Activated CD8-positive, alpha-beta memory T cell treated with anti-CD3 and anti-CD28 coated beads for 48 hours (primary cell): ENCODE measurements around the gene NUP98.

Experiments used
- DNase-seq, 3 experiments: peaks; one replicate each; pipeline ENCODE4 v3.0.0-alpha.2; 2020; ENCODE audit warnings: low read depth in 2 of 3, low spot score in 2 of 3

Gene NUP98

GRCh38 chr11:3738723-3739122, 58.6 kb downstream of the NUP98 start:
- no peak for DNase-seq

DNA sequence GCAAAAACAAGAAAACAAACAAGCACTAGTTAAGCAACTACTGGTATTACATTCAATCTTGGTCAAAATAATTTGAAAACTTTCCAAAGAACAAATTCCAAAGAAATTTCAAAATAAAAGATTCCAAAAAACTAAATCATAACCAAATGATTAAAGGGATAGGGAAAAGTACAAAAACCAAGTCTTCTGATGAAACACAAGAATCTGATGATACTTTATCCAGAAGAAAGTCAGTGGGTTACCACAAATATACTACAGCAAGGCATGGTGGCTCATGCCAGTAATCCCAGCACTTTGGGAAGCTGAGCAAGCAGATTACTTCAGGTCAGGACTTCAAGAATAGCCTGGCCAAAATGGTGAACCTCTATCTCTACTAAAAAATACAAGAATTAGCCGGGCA, 59.1 kb downstream of the NUP98 start:
- DNase-seq: no peak

GRCh38 chr11:3737386-3737933, 59.9 kb downstream of the NUP98 start:
- DNase-seq: no peak

GRCh38 chr11:3736816-3737215, 60.5 kb downstream of the NUP98 start:
- no peak for DNase-seq

GRCh38 chr11:3735827-3736226, 61.5 kb downstream of the NUP98 start:
- no peak for DNase-seq

GRCh38 chr11:3732671-3733436, 64.5 kb downstream of the NUP98 start:
- no peak for DNase-seq

DNA sequence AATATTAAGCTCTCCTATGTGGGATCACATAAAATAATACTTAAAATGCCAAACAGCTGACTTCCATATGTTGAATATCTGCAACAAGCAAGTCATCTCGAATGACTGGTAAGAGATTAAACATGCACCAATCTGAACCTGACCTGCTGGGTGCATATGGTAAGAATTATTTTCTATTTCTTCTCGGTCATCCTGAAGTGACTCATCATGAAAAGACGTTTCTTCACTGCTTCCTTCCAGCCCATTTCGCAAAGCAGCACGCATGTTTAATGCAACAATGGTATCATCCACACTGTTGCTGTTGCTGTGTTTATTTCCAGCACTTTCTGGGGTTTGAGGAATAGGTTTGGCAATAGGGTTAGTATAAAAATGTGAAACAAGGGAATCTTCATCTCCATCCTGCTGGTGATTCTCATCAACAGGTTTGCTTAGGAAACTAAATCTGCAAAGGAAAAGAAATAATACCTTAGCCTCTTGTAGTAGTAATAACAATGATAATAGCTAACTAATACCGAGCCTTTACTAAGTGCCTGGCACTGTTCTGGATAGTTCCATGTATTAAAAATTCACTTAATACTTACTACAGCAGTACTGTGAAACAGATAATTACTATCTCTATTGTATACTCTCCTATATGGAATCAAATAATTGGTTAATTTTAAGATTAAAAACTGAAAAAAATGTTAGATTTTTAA, 74.2 kb downstream of the NUP98 start:
- DNase-seq: no peak

DNA sequence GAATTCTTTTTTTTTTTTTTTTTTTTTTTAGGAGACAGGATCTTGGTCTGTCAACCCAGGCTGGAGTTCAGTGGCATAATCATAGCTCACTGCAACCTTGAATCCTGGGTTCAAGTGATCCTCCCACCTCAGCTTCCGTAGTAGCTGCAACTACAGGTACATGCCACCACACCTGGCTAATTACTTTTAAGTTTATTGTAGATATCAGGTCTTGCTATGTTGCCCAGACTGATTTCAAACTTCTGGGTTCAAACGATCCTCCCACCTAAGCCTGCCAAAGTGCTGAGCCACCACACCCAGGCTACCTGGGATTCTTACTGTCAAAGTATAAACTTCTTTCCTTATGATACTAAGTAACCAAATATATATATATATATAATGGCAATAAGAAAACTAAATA, 75.3 kb downstream of the NUP98 start:
- no peak for DNase-seq

- no peak for DNase-seq
These were observed 76.4 kb downstream of the NUP98 start for GRCh38 chr11:3720997-3721396.

- no peak for DNase-seq
These were observed 85.1 kb downstream of the NUP98 start for GRCh38 chr11:3712274-3712673.

DNA sequence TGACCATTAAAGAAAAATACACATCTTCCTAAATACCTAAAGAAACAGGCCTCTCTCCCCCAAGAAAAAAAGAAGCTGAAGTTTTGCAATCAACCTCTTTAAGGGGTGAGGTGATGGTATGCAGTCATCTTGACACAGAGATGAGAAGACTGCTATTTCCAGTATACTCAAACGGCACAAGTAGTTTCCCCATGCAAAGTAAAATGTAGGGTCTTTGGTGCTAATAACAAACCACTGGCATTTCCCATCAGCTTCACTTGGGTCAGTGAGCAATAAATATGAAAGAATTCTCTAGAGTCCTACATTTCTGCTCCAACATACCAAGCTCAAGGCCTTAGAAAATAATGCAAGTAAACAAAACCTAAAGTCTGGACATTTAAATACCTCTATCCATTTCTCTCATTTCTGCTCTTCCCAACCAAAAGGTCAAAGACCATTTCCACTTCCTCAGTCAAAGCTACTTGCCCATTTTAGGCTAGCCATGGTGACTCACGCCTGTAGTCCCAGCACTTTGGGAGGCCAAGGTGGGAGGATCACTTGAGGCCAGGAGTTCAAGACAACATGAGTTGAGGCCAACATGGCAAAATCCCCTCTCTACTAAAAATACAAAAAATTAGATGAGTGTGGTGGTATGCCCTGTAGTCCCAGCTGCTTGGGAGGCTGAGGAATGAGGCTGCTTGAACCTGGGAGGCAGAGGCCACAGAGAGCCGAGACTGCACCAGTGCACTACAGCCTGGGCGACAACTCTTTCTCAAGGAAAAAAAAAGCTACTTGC, 86.7 kb downstream of the NUP98 start:
- no peak for DNase-seq

GRCh38 chr11:3709977-3710376, 87.4 kb downstream of the NUP98 start:
- no peak for DNase-seq

DNA sequence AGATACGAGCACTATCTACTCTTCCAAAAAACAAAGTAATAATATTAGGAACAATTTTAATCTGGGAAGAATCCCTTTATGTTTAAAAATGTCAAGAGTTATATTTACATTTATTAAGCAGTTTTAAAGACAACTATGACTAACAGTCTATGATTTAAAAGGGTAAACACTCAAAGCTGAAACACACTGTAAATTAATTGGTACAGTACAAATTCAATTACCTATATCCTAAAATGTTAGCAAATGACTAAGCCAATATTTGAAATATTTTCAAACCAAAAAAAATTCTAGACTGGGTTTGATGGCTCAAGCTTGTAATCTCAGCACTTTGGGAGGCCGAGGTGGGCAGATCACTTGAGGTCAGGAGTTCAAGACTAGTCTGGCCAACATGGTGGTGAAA, 90.2 kb downstream of the NUP98 start:
- DNase-seq: no peak

- no peak for DNase-seq
These were observed 94.0 kb downstream of the NUP98 start for GRCh38 chr11:3703383-3703782.

DNA sequence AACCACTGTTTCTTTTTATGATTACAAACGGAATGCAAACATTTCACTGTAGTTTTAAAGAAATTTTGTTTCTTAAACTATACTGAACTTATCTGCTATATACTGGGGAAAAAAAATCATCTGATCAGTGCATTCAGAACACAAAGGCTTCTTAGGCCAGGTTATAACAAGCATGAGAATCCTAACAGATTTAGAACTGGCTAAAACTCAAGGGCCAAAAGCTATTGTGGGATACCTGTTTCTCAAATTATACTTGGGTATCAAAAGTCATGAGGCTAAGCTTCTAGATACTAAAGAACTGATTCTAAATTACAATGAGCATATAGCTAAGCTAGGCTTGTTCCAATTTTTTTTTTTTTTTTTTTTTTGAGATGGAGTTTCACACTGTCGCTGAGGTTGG, 96.4 kb downstream of the NUP98 start:
- DNase-seq: no peak

DNA sequence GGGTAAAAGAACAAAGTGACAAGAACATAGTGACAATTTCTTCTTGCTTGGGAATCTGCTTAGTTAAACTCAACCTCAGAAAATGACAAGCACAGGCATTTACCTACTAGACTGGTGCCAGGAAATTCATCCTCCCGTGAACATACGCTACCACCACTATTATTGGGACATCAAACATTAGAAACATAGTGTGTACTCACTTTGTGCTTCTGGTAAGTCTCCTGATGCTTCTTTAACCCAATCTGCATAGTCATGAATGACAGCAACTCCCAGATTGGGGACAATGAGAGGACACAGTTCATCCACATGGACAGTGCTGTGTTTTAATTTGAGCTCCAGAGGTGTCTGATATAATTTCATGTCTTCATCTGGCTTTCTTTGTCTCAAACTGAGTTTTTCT, 96.9 kb downstream of the NUP98 start:
- DNase-seq: no peak

GRCh38 chr11:3686751-3687150, 110.6 kb downstream of the NUP98 start:
- no peak for DNase-seq

DNA sequence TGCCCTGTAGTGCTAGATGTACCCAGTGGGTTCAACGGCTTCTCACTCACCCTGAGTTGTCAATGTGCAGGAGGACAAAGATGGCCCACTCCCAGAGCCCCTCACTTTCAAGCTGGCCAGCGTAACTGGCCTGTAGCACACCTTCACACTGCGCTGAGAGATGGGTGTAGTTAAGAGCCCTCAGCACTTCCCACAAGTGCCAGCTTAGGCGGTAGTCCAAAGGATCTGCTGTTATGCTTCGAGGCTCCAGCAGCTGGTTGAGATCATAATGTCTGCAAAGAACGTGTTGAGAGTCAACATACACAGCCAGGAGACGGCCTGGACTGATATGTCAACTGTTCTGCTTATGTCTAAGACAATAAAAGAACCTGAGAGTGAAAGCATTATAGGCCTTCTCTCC, 111.4 kb downstream of the NUP98 start:
- no peak for DNase-seq

DNA sequence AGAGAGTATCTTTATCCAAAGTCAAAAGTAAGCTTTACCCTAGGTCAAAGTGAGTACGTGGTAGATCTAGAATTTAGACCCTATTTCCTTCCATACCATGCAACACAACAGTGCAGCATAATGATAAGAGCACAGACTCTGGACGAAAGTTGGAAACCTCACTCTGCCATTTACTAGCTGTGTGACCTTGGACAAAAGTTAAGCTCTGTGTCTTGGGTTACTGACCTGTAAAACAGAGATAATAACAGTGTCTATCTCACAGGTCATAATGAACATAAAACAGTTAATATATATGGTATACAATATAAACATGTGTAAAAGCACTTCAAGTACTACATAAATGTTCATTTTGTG, 112.6 kb downstream of the NUP98 start:
- no peak for DNase-seq

- no peak for DNase-seq
These were observed 113.1 kb downstream of the NUP98 start for GRCh38 chr11:3684129-3684818.

- no peak for DNase-seq
These were observed 114.3 kb downstream of the NUP98 start for GRCh38 chr11:3683039-3683438.
